ENCODE data around the gene SLC35F3. TPM values are rescaled to one million over a fixed set of nuclear protein-coding genes. Genes with fewer than 3 reads are reported as not detected.

Gene SLC35F3
- total and polyA plus RNA-seq, 2 experiments from 2014 or later: 0.80 to 1.3 TPM

DNA sequence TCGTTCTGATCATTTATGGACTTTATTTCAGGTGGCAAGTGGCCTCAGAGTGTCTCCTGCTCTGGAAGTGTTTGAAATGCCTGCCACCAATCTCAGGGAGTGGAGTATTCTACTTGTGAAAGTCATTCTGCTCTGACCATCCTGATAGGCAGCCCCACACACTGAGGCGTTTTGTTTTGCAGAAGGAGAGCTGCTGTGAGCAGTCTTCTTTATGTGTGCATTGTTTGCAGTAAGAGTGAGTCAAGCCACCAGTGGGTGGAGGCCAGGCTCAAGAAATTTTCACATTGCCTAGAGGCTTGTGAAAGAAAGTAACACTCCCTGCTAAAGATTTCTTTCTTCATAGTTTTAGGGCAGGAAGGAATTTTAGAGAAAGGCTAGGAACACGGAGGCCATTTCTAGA lies 204.4 kb downstream of the SLC35F3 start:
- Histone ChIP-seq H3K36me3 (replicated peaks; ENCODE audit: insufficient read depth, low read depth) (no peaks in the 10 kb centered on the region), H2AFZ (no peak overlapping the region), H3K9me3 (ENCODE audit: low read depth) (no peaks in the 10 kb centered on the region), H3K9me2 (replicated peaks; ENCODE audit: insufficient read depth) (no peaks in the 10 kb centered on the region), H3K4me1 (ENCODE audit: insufficient read depth) (no peaks in the 10 kb centered on the region), H3K79me2 (no peaks in the 10 kb centered on the region), H3K4me3 (no peak overlapping the region), H3K27ac (no peak overlapping the region), H4K20me1 (ENCODE audit: insufficient read depth, poor library complexity, severe bottlenecking) (no peaks in the 10 kb centered on the region), H3K4me2 (no peak overlapping the region), H3K27me3 (no peaks in the 10 kb centered on the region)
- peak; percentile 19 for DNase-seq (ENCODE audit: low spot score)
- TF ChIP-seq, protein P1, sequence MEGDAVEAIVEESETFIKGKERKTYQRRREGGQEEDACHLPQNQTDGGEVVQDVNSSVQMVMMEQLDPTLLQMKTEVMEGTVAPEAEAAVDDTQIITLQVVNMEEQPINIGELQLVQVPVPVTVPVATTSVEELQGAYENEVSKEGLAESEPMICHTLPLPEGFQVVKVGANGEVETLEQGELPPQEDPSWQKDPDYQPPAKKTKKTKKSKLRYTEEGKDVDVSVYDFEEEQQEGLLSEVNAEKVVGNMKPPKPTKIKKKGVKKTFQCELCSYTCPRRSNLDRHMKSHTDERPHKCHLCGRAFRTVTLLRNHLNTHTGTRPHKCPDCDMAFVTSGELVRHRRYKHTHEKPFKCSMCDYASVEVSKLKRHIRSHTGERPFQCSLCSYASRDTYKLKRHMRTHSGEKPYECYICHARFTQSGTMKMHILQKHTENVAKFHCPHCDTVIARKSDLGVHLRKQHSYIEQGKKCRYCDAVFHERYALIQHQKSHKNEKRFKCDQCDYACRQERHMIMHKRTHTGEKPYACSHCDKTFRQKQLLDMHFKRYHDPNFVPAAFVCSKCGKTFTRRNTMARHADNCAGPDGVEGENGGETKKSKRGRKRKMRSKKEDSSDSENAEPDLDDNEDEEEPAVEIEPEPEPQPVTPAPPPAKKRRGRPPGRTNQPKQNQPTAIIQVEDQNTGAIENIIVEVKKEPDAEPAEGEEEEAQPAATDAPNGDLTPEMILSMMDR (IDR thresholded peaks at IDR 0.05; ENCODE audit: poor library complexity): no peak
- no peak for TF ChIP-seq EZH2 (IDR thresholded peaks at IDR 0.05; ENCODE audit: borderline replicate concordance)
- no peak for TF ChIP-seq EZH2phosphoT487 (IDR thresholded peaks at IDR 0.05; ENCODE audit: low read depth, severe bottlenecking, unreplicated experiment)
- 68% methylated on average over 3 of the region's 3 CpGs for WGBS (ENCODE audit: low lambda C conversion rate, missing lambda C conversion rate)

DNA sequence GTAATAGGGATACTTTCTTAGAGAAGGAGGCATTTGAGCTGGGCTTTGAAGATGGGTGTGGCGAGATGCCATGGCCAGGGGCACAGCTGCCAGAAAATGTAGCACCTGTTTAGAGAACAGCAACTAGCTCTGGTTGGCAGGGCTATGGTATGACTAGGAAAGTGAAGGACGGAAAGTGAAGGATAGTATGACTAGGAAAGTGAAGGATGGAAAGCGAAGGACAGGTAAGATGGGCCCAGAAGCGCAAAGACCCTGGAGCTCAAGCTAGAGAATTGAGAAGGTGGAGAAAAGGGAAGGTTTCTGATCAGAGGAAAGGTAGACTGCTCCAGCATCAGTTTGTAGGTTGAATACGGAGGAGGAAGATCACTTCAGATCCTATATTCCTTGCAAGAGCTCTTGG lies 205.4 kb downstream of the SLC35F3 start:
- H3K4me1 ChIP-seq (ENCODE audit: insufficient read depth): no peaks in the 10 kb centered on the region
- H3K27me3 ChIP-seq: no peaks in the 10 kb centered on the region
- H3K9me2 ChIP-seq (replicated peaks; ENCODE audit: insufficient read depth): no peaks in the 10 kb centered on the region
- H3K27ac ChIP-seq: no peak overlapping the region
- TF ChIP-seq EZH2 (IDR thresholded peaks at IDR 0.05; ENCODE audit: borderline replicate concordance): no peak
- no peak for TF ChIP-seq EZH2phosphoT487 (IDR thresholded peaks at IDR 0.05; ENCODE audit: low read depth, severe bottlenecking, unreplicated experiment)
- TF ChIP-seq, protein P1 (IDR thresholded peaks at IDR 0.05; ENCODE audit: poor library complexity): no peak
- no peaks in the 10 kb centered on the region for H4K20me1 ChIP-seq (ENCODE audit: insufficient read depth, poor library complexity, severe bottlenecking)
- H3K4me2 ChIP-seq: no peak overlapping the region
- no peak for DNase-seq (ENCODE audit: low spot score)
- H3K36me3 ChIP-seq (replicated peaks; ENCODE audit: insufficient read depth, low read depth): no peaks in the 10 kb centered on the region
- H3K4me3 ChIP-seq: no peak overlapping the region
- 91% methylated on average over 5 of the region's 5 CpGs for WGBS (ENCODE audit: low lambda C conversion rate, missing lambda C conversion rate)
- H2AFZ ChIP-seq: no peak overlapping the region
- H3K79me2 ChIP-seq: no peaks in the 10 kb centered on the region
- no peaks in the 10 kb centered on the region for H3K9me3 ChIP-seq (ENCODE audit: low read depth)

DNA sequence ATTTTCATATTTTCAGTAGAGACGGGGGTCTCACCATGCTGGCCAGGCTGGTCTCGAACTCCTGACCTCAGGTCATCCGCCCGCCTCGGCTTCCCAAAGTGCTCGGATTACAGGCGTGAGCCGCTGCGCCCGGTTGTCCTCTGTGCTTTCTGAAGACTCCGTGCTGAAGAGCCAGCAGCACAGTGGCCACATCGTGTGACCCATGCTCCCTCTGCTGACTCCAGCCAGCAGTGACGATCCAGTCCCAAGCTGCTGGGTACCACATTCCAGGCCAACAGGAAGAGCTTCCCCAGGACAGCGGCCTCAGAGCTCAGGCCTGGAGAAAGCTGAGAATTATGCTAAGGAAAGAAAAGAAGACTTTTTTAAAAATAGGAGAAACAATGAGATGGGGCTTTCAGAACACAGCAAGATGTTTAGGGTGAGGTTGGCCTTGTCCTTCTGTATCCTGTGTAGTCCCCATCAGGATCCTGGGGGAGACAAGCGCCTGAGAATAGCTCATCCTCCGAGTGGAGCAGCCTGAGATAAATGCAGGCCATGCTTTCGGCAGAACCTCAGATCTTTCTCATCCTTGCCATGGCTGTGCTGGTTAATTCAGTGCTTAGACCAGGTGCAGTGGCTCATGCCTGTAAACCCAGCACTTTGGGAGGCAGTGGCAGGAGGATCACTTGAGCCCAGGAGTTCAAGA lies 207.1 kb downstream of the SLC35F3 start:
- no peaks in the 10 kb centered on the region for H3K36me3 ChIP-seq (replicated peaks; ENCODE audit: insufficient read depth, low read depth)
- H3K9me3 ChIP-seq (ENCODE audit: low read depth): no peaks in the 10 kb centered on the region
- no peak overlapping the region for H3K4me3 ChIP-seq
- no peaks in the 10 kb centered on the region for H3K9me2 ChIP-seq (replicated peaks; ENCODE audit: insufficient read depth)
- no peaks in the 10 kb centered on the region for H3K4me1 ChIP-seq (ENCODE audit: insufficient read depth)
- no peak overlapping the region for H3K4me2 ChIP-seq
- no peak overlapping the region for H3K27ac ChIP-seq
- peak; percentile 68 for DNase-seq (ENCODE audit: low spot score)
- H4K20me1 ChIP-seq (ENCODE audit: insufficient read depth, poor library complexity, severe bottlenecking): no peaks in the 10 kb centered on the region
- no peak for TF ChIP-seq EZH2phosphoT487 (IDR thresholded peaks at IDR 0.05; ENCODE audit: low read depth, severe bottlenecking, unreplicated experiment)
- TF ChIP-seq EZH2 (IDR thresholded peaks at IDR 0.05; ENCODE audit: borderline replicate concordance): no peak
- TF ChIP-seq, protein P1 (IDR thresholded peaks at IDR 0.05; ENCODE audit: poor library complexity): peak; percentile 53
- WGBS (ENCODE audit: low lambda C conversion rate, missing lambda C conversion rate): 38% methylated on average over 17 of the region's 17 CpGs
- no peaks in the 10 kb centered on the region for H3K79me2 ChIP-seq
- H2AFZ ChIP-seq: no peak overlapping the region
- no peaks in the 10 kb centered on the region for H3K27me3 ChIP-seq
